CD4-positive, alpha-beta T cell (primary cell): ENCODE data around the gene DECR2. TPM values are rescaled to one million over a fixed set of nuclear protein-coding genes. Genes with fewer than 3 reads are reported as not detected.

ENCODE experiments used
- ATAC-seq: fragments of 200-7000 bp; cut with Tn5 transposase; one replicate; pipeline ENCODE4 v1.10.0; 2022; ENCODE audit warnings: mild to moderate bottlenecking; ENCODE audit not compliant: poor library complexity
- CTCF ChIA-PET: fragments of 350-600 bp; sonication (Branson Sonifier 250); formaldehyde crosslinking; loops from one replicate; lab custom pipeline; 2021; ENCODE audit warnings: antibody characterized with exemption, inconsistent platforms; lab: Charles Lee
- POLR2A ChIA-PET: fragments of 350-600 bp; sonication (Branson Sonifier 250); formaldehyde crosslinking; loops from one replicate; lab custom pipeline; 2021; ENCODE audit warnings: antibody characterized with exemption, inconsistent platforms; lab: Charles Lee
- DNase-seq, 14 experiments: peaks; one replicate each; pipeline ENCODE4 v3.0.0-alpha.2; 2013 to 2020; ENCODE audit warnings: mixed read lengths in 2 of 14
- H3K27ac ChIP-seq, 2 donors: one replicate each; pipeline versions ENCODE4 v1.5.1 to v1.7.0; 2013; ENCODE audit warnings: low read length in 2 of 2, low read depth in 1 of 2, mild to moderate bottlenecking in 1 of 2
- H3K27me3 ChIP-seq, 2 experiments: 1 replicate in 1 of 2; 2 replicates in 1 of 2; pipeline versions ENCODE4 v1.6.1 to v1.7.0; 2013; ENCODE audit warnings: low read length in 2 of 2, control low read depth in 1 of 2, mild to moderate bottlenecking in 1 of 2, moderate library complexity in 1 of 2; ENCODE audit not compliant: insufficient read depth in 2 of 2, control insufficient read depth in 1 of 2
- H3K36me3 ChIP-seq: one replicate; pipeline ENCODE4 v1.6.1; 2013; ENCODE audit warnings: low read length, control low read depth; ENCODE audit not compliant: insufficient read depth
- H3K4me1 ChIP-seq: one replicate; pipeline ENCODE4 v1.6.1; 2013; ENCODE audit warnings: low read length, control low read depth; ENCODE audit not compliant: insufficient read depth
- H3K4me3 ChIP-seq: one replicate; pipeline ENCODE4 v1.5.1; 2013; ENCODE audit warnings: mild to moderate bottlenecking, low read length, moderate library complexity
- H3K9me3 ChIP-seq, 2 experiments: 1 replicate in 1 of 2; 2 replicates in 1 of 2; pipeline versions ENCODE4 v1.6.1 to v1.7.0; 2013; ENCODE audit warnings: low read length in 2 of 2, mild to moderate bottlenecking in 2 of 2, control low read depth in 1 of 2, moderate library complexity in 1 of 2; ENCODE audit not compliant: control insufficient read depth in 1 of 2, insufficient read depth in 1 of 2
- H3K27ac Mint-ChIP-seq: one replicate; pipeline ENCODE4 v1.8.0; 2020; ENCODE audit warnings: mixed read lengths
- H3K27me3 Mint-ChIP-seq: one replicate; pipeline ENCODE4 v1.8.0; 2021; ENCODE audit warnings: mixed read lengths
- H3K36me3 Mint-ChIP-seq: one replicate; pipeline ENCODE4 v1.8.0; 2021; ENCODE audit warnings: low read depth, mixed read lengths
- H3K4me1 Mint-ChIP-seq: one replicate; pipeline ENCODE4 v1.8.0; 2021; ENCODE audit warnings: low read depth, mixed read lengths
- H3K4me3 Mint-ChIP-seq: one replicate; pipeline ENCODE4 v1.8.0; 2020; ENCODE audit warnings: mild to moderate bottlenecking, mixed read lengths
- H3K9me3 Mint-ChIP-seq: one replicate; pipeline ENCODE4 v1.8.0; 2020; ENCODE audit warnings: mixed read lengths
- intact Hi-C, 2 experiments: fragments of 100-400 bp; cut with DNase I in 1 of 2; cut with micrococcal nuclease in 1 of 2; formaldehyde crosslinking; loops; one replicate each; pipeline versions ENCODE4 v1.15.1 to v1.9.0; 2023 to 2025; cut with DNase I, micrococcal nuclease
- total RNA-seq, 174 experiments: library from RNA in 2 of 174; stranded (reverse) in 2 of 174; gene quantifications; one replicate each; pipeline ENCODE4 v1.2.3 and lab custom pipeline; 2021 to 2026
- TF ChIP-seq, protein P1 (sequence below): fragments of 200-600 bp; IDR thresholded peaks from one replicate; pipeline ENCODE4 v1.8.0; 2022; ENCODE audit warnings: antibody characterized with exemption, mild to moderate bottlenecking

DECR2 gene
- total RNA-seq, 2 experiments from 2014 or later, result 5.7 to 7.0 TPM

DNA sequence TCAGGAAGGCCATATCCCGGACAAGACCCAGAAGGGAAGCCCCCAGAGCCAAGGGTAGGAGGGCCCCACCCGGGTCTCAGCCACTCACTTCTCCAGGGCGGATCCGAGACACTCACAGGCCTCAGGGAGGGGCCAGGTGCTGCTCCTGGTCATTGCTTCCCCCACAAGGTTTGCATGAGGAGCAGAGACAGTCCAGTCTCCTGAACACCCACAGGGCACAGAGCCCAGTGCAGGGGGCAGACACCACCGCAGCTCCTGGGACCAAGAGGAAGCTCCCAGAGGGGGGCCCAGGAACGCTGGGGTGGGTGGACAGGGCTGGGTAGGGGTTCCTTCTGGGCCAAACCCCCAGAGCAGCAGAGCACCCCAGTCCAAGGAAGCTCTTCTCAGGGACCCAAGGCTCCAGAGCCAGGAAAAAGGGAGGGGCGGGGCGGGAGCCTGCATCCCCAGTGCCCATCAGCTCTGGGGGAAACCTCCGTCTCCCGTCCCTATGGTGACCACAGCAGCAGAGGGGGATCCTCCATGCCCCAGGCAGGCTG, 30.6 kb upstream of the DECR2 start:
- Histone ChIP-seq H3K4me3 (peak overlapping the region; percentile 30), H3K27me3 (no peaks in the 10 kb centered on the region), H3K9me3 (peaks cover 0 to 8% of the 10 kb centered on the region in 2 experiments), H3K36me3 (peaks cover 64% of the 10 kb centered on the region), H3K4me1 (peaks cover 22% of the 10 kb centered on the region), H3K27ac (peak overlapping the region; percentile 23 to 60)
- no peak for ATAC-seq
- Mint-ChIP-seq H3K4me1 (peaks cover 17% of the 10 kb centered on the region), H3K4me3 (peak overlapping the region; percentile 95), H3K27ac (peak overlapping the region; percentile 83), H3K36me3 (peaks cover 38% of the 10 kb centered on the region), H3K27me3 (no peaks in the 10 kb centered on the region), H3K9me3 (no peaks in the 10 kb centered on the region)
- peak in 1 of 14 experiments; percentile 39 for DNase-seq
- ChIA-PET POLR2A (interaction anchor here (0.6 to 2.3 kb wide), 9 partner anchors 9 to 136 kb away, joined by 3 to 60 read pairs (median 4); partner anchors contain the start of genes AXIN1, DECR2, PGAP6 and RAB11FIP3), CTCF (interaction anchor here (0.9 to 2.0 kb wide), 5 partner anchors 9 to 274 kb away, joined by 3 to 8 read pairs (median 4); partner anchors contain the start of genes DECR2 and FAM234A)
- TF ChIP-seq, protein P1, sequence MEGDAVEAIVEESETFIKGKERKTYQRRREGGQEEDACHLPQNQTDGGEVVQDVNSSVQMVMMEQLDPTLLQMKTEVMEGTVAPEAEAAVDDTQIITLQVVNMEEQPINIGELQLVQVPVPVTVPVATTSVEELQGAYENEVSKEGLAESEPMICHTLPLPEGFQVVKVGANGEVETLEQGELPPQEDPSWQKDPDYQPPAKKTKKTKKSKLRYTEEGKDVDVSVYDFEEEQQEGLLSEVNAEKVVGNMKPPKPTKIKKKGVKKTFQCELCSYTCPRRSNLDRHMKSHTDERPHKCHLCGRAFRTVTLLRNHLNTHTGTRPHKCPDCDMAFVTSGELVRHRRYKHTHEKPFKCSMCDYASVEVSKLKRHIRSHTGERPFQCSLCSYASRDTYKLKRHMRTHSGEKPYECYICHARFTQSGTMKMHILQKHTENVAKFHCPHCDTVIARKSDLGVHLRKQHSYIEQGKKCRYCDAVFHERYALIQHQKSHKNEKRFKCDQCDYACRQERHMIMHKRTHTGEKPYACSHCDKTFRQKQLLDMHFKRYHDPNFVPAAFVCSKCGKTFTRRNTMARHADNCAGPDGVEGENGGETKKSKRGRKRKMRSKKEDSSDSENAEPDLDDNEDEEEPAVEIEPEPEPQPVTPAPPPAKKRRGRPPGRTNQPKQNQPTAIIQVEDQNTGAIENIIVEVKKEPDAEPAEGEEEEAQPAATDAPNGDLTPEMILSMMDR, result no peak
- intact Hi-C loops, result loop anchor here in 1 of 2 experiments (1.0 kb wide), 3 partner anchors 10 to 30 kb away; partner anchors contain the start of genes AXIN1, DECR2 and PGAP6

DNA sequence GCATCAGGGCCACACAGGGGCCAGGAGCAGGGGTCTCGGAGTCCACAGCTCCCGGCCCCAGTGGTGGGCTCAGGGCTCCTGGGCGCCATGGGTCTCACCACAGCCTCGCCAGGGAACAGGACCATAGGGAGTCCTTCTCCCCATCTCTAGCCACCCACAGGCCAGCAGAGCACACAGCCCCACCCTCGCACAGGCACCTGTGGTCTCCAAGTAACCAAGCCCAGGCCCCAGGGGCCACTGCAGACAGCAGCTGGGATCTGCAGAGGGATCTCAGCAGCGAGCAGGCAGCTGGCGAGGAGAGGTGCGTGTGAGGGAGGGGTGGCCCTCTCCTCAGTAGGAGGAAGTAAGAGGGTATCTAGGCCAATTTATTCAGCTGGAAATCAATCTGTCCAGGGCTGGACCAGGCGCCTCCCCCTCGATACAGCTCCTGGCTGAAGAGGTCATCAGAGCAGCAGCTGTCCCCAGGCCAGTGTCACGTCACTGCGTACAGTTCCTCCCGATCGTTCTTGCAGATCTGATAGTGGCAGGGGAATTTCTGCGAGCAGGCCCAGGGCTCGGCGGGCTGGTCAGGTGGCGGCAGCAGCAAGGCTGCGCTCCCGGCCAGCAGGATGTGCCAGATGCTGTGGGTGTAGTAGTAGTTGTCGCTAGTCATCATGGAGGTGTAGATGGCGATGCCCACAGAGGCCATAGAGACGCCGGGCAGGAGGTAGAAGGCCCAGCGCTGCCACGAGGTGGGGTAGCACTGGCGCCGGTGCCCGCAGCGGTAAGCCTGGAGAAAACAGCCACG, 30.0 kb upstream of the DECR2 start:
- peaks cover 66% of the 10 kb centered on the region for H3K36me3 ChIP-seq
- no peaks in the 10 kb centered on the region for H3K27me3 ChIP-seq
- Mint-ChIP-seq H3K4me3 (peak overlapping the region; percentile 56), H3K36me3 (peaks cover 41% of the 10 kb centered on the region), H3K9me3 (no peaks in the 10 kb centered on the region), H3K27ac (peak overlapping the region; percentile 42), H3K27me3 (no peaks in the 10 kb centered on the region), H3K4me1 (peaks cover 17% of the 10 kb centered on the region)
- H3K9me3 ChIP-seq, result peaks cover 0 to 8% of the 10 kb centered on the region in 2 experiments
- H3K27ac ChIP-seq, result no peak overlapping the region
- peak in 1 of 14 experiments; percentile 36 for DNase-seq
- intact Hi-C loops, result no loop called here
- peaks cover 22% of the 10 kb centered on the region for H3K4me1 ChIP-seq
- TF ChIP-seq, protein P1, result no peak
- CTCF ChIA-PET, result interaction anchor here (2.0 kb wide), 1 partner anchor 30 kb away, joined by 8 read pairs; the partner anchor contains the start of gene DECR2
- ATAC-seq, result no peak
- POLR2A ChIA-PET, result interaction anchor here (0.6 to 2.3 kb wide), 5 partner anchors 10 to 54 kb away, joined by 3 to 60 read pairs (median 7); partner anchors contain the start of genes AXIN1, DECR2, PGAP6 and RAB11FIP3
- H3K4me3 ChIP-seq, result no peak overlapping the region

DNA sequence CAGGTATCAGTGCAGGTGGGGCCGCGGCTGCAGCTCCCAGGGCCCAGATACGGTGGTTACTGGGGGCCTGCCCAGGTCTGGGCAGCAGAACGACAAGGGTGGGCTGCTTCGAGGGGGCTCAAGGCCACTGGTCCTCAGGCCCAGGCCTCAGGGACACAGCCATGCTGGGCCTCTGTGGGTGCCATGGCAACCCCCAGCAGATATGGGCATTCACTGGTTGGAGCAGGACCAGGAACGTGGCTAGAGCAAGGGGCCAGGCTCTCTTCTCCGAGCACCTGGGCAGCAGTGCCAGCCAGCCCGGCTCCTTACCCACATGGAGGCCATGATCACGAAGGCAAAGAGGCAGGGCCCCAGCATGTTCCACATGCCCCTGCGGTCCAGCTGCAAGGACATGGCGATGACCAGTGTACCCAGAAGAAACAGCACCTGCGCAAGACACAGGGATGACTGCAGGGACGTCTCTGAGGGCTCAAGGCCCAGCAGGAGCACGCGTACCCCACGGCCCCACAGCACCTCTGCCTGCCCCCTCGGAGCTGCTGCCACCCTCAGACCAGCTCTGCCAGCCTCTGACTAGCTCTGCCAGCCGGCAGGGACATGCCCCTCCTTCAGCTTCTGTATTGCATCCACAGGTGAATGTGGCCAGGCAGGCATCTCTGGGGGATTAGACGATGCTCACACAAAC, 29.2 kb upstream of the DECR2 start:
- ChIA-PET CTCF (no interaction called here), POLR2A (interaction anchor here (0.5 to 2.3 kb wide), 2 partner anchors 9 to 14 kb away, joined by 3 to 60 read pairs; partner anchors contain the start of gene PGAP6)
- peaks cover 66% of the 10 kb centered on the region for H3K36me3 ChIP-seq
- H3K4me1 Mint-ChIP-seq, result peaks cover 17% of the 10 kb centered on the region
- no peaks in the 10 kb centered on the region for H3K9me3 Mint-ChIP-seq
- ATAC-seq (no peak), DNase-seq (peak in 1 of 14 experiments; percentile 21)
- intact Hi-C loops, result no loop called here
- peaks cover 0 to 8% of the 10 kb centered on the region in 2 experiments for H3K9me3 ChIP-seq
- H3K4me1 ChIP-seq, result peaks cover 22% of the 10 kb centered on the region
- peaks cover 35% of the 10 kb centered on the region for H3K36me3 Mint-ChIP-seq
- TF ChIP-seq, protein P1, result no peak
- H3K4me3 ChIP-seq, result no peak overlapping the region
- H3K27ac ChIP-seq, result no peak overlapping the region
- no peaks in the 10 kb centered on the region for H3K27me3 Mint-ChIP-seq
- no peak overlapping the region for H3K4me3 Mint-ChIP-seq
- H3K27ac Mint-ChIP-seq, result peak overlapping the region; percentile 42
- H3K27me3 ChIP-seq, result no peaks in the 10 kb centered on the region
